Measurements from ENCODE around the gene NOS1AP.
A peak's percentile ranks its signal among the peaks of the same experiment; 100 is the strongest.

NOS1AP gene

GRCh38 chr1:162142968-162143367 lies 73.5 kb downstream of the NOS1AP start:
- Histone ChIP-seq H3K4ac (ENCODE audit: low read depth, low read length) (no peak overlapping the region), H3K18ac (ENCODE audit: low read length) (no peak overlapping the region), H3K79me2 (ENCODE audit: control insufficient read depth, insufficient read depth, low read length) (peaks cover 7% of the 10 kb centered on the region), H3K56ac (ENCODE audit: low read length) (no peak overlapping the region), H3K4me1 (ENCODE audit: control insufficient read depth, low read depth, low read length) (peaks cover 27% of the 10 kb centered on the region), H3K79me1 (ENCODE audit: low read length) (peaks cover 4% of the 10 kb centered on the region), H4K5ac (ENCODE audit: low read length) (no peak overlapping the region), H3K36me3 (ENCODE audit: control insufficient read depth, insufficient read depth, low read length) (no peaks in the 10 kb centered on the region), H4K8ac (ENCODE audit: low read depth, low read length) (no peak overlapping the region), H3K27ac (ENCODE audit: low read depth, low read length) (no peak overlapping the region), H3K4me2 (ENCODE audit: low read length) (no peak overlapping the region), H2BK5ac (ENCODE audit: low read length) (no peak overlapping the region), H2AK5ac (ENCODE audit: low read length) (no peak overlapping the region), H3K9ac (ENCODE audit: low read length) (no peak overlapping the region), H2BK15ac (replicated peaks; ENCODE audit: low read depth) (no peak overlapping the region), H3K4me3 (ENCODE audit: low read length) (no peak overlapping the region), H2BK120ac (ENCODE audit: low read depth, low read length) (no peak overlapping the region), H3K27me3 (ENCODE audit: insufficient read depth, low read length, poor library complexity) (no peaks in the 10 kb centered on the region), H3K23ac (ENCODE audit: low read length) (no peak overlapping the region)
- DNase-seq: no peak
- WGBS (ENCODE audit: extremely low coverage, insufficient coverage, low lambda C conversion rate): no CpG with 5 or more reads among the region's 3 CpGs

GRCh38 chr1:162144268-162144667 lies 74.8 kb downstream of the NOS1AP start:
- Histone ChIP-seq H3K9ac (ENCODE audit: low read length) (no peak overlapping the region), H3K56ac (ENCODE audit: low read length) (no peak overlapping the region), H3K4me1 (ENCODE audit: control insufficient read depth, low read depth, low read length) (peaks cover 38% of the 10 kb centered on the region), H3K27ac (ENCODE audit: low read depth, low read length) (peak overlapping the region; percentile 60), H3K18ac (ENCODE audit: low read length) (peak overlapping the region; percentile 45), H3K4me2 (ENCODE audit: low read length) (no peak overlapping the region), H4K5ac (ENCODE audit: low read length) (no peak overlapping the region), H3K27me3 (ENCODE audit: insufficient read depth, low read length, poor library complexity) (no peaks in the 10 kb centered on the region), H3K4ac (ENCODE audit: low read depth, low read length) (no peak overlapping the region), H3K79me1 (ENCODE audit: low read length) (peaks cover 8% of the 10 kb centered on the region), H3K36me3 (ENCODE audit: control insufficient read depth, insufficient read depth, low read length) (no peaks in the 10 kb centered on the region), H2AK5ac (ENCODE audit: low read length) (peak overlapping the region; percentile 93), H3K23ac (ENCODE audit: low read length) (no peak overlapping the region), H3K79me2 (ENCODE audit: control insufficient read depth, insufficient read depth, low read length) (peaks cover 9% of the 10 kb centered on the region), H2BK15ac (replicated peaks; ENCODE audit: low read depth) (no peak overlapping the region), H2BK5ac (ENCODE audit: low read length) (peak overlapping the region; percentile 6), H2BK120ac (ENCODE audit: low read depth, low read length) (no peak overlapping the region), H3K4me3 (ENCODE audit: low read length) (no peak overlapping the region), H4K8ac (ENCODE audit: low read depth, low read length) (no peak overlapping the region)
- WGBS (ENCODE audit: extremely low coverage, insufficient coverage, low lambda C conversion rate): no CpG with 5 or more reads among the region's 3 CpGs
- DNase-seq: no peak

GRCh38 chr1:162144853-162145252 lies 75.4 kb downstream of the NOS1AP start:
- WGBS (ENCODE audit: extremely low coverage, insufficient coverage, low lambda C conversion rate): no CpG with 5 or more reads among the region's 6 CpGs

GRCh38 chr1:162145280-162145965 lies 75.9 kb downstream of the NOS1AP start:
- peak; percentile 83 for DNase-seq
- peak overlapping the region; percentile 94 for H2BK120ac ChIP-seq (ENCODE audit: low read depth, low read length)
- H3K4me3 ChIP-seq (ENCODE audit: low read length): no peak overlapping the region
- no peaks in the 10 kb centered on the region for H3K27me3 ChIP-seq (ENCODE audit: insufficient read depth, low read length, poor library complexity)
- H3K56ac ChIP-seq (ENCODE audit: low read length): peak overlapping the region; percentile 66
- peaks cover 38% of the 10 kb centered on the region for H3K4me1 ChIP-seq (ENCODE audit: control insufficient read depth, low read depth, low read length)
- peak overlapping the region; percentile 100 for H3K4ac ChIP-seq (ENCODE audit: low read depth, low read length)
- peak overlapping the region; percentile 90 for H4K8ac ChIP-seq (ENCODE audit: low read depth, low read length)
- peak overlapping the region; percentile 94 for H3K18ac ChIP-seq (ENCODE audit: low read length)
- peaks cover 12% of the 10 kb centered on the region for H3K79me1 ChIP-seq (ENCODE audit: low read length)
- peak overlapping the region; percentile 80 for H2BK5ac ChIP-seq (ENCODE audit: low read length)
- H3K23ac ChIP-seq (ENCODE audit: low read length): no peak overlapping the region
- H3K4me2 ChIP-seq (ENCODE audit: low read length): peak overlapping the region; percentile 12
- H4K5ac ChIP-seq (ENCODE audit: low read length): no peak overlapping the region
- peak overlapping the region; percentile 87 for H3K27ac ChIP-seq (ENCODE audit: low read depth, low read length)
- WGBS (ENCODE audit: extremely low coverage, insufficient coverage, low lambda C conversion rate): no CpG with 5 or more reads among the region's 11 CpGs
- H3K79me2 ChIP-seq (ENCODE audit: control insufficient read depth, insufficient read depth, low read length): peaks cover 11% of the 10 kb centered on the region
- H3K36me3 ChIP-seq (ENCODE audit: control insufficient read depth, insufficient read depth, low read length): no peaks in the 10 kb centered on the region
- H3K9ac ChIP-seq (ENCODE audit: low read length): peak overlapping the region; percentile 13
- peak overlapping the region; percentile 4 for H2BK15ac ChIP-seq (replicated peaks; ENCODE audit: low read depth)
- peak overlapping the region; percentile 81 for H2AK5ac ChIP-seq (ENCODE audit: low read length)

More at GRCh38 chr1:162144853-162145252, 75.4 kb downstream of the NOS1AP start:
- H2BK120ac ChIP-seq (ENCODE audit: low read depth, low read length): peak overlapping the region; percentile 94
- peaks cover 38% of the 10 kb centered on the region for H3K4me1 ChIP-seq (ENCODE audit: control insufficient read depth, low read depth, low read length)
- peak; percentile 94 for DNase-seq
- peak overlapping the region; percentile 94 for H3K18ac ChIP-seq (ENCODE audit: low read length)
- no peak overlapping the region for H3K4me2 ChIP-seq (ENCODE audit: low read length)
- H3K23ac ChIP-seq (ENCODE audit: low read length): no peak overlapping the region
- H3K9ac ChIP-seq (ENCODE audit: low read length): no peak overlapping the region
- H3K79me1 ChIP-seq (ENCODE audit: low read length): peaks cover 11% of the 10 kb centered on the region
- no peak overlapping the region for H4K5ac ChIP-seq (ENCODE audit: low read length)
- no peak overlapping the region for H3K4me3 ChIP-seq (ENCODE audit: low read length)
- no peak overlapping the region for H2AK5ac ChIP-seq (ENCODE audit: low read length)
- no peak overlapping the region for H4K8ac ChIP-seq (ENCODE audit: low read depth, low read length)
- H3K27ac ChIP-seq (ENCODE audit: low read depth, low read length): peak overlapping the region; percentile 60
- H2BK5ac ChIP-seq (ENCODE audit: low read length): no peak overlapping the region
- no peaks in the 10 kb centered on the region for H3K36me3 ChIP-seq (ENCODE audit: control insufficient read depth, insufficient read depth, low read length)
- no peak overlapping the region for H3K56ac ChIP-seq (ENCODE audit: low read length)
- no peak overlapping the region for H2BK15ac ChIP-seq (replicated peaks; ENCODE audit: low read depth)
- no peaks in the 10 kb centered on the region for H3K27me3 ChIP-seq (ENCODE audit: insufficient read depth, low read length, poor library complexity)
- peak overlapping the region; percentile 100 for H3K4ac ChIP-seq (ENCODE audit: low read depth, low read length)
- peaks cover 11% of the 10 kb centered on the region for H3K79me2 ChIP-seq (ENCODE audit: control insufficient read depth, insufficient read depth, low read length)

DNA sequence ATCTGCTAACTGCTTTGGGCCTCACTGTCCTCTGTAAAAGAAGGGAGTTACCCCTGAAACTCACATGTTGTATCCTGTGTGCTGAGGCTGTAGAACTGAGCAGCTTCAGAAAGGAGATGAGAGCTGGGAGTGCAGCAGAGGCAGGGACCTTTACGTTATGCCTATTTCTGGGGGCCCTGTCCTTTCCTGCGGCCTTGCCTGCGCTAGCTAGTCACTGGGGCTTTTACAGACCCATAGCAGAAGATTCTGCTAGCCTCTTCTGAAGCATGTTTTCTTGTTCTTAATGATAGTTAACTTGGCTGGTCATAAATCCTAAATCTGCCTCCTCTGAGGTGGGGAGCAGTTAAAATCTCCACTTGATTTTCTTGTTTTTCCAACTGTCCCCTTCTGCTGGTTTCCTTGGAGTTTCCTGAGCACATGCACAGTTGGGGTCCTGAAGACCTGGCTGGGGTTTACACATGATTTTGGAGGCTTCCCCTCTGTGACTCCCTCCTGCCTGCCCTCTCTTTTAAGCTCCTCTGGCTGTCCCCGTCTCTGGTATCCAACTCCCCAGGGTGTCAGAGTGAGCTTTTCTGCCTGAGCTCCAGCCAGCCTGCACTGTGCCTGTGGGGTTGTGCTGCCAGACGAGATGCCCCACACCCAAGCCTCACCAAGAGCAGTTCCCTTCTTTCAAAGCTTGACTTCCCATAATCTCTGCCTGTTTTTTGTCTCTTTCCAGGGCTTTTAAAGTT lies 76.6 kb downstream of the NOS1AP start:
- peak overlapping the region; percentile 66 for H3K56ac ChIP-seq (ENCODE audit: low read length)
- H3K27me3 ChIP-seq (ENCODE audit: insufficient read depth, low read length, poor library complexity): no peaks in the 10 kb centered on the region
- H4K5ac ChIP-seq (ENCODE audit: low read length): peak overlapping the region; percentile 10
- peaks cover 12% of the 10 kb centered on the region for H3K79me1 ChIP-seq (ENCODE audit: low read length)
- H3K4me2 ChIP-seq (ENCODE audit: low read length): no peak overlapping the region
- H2AK5ac ChIP-seq (ENCODE audit: low read length): peak overlapping the region; percentile 81
- peak overlapping the region; percentile 80 for H2BK5ac ChIP-seq (ENCODE audit: low read length)
- peaks cover 38% of the 10 kb centered on the region for H3K4me1 ChIP-seq (ENCODE audit: control insufficient read depth, low read depth, low read length)
- peak overlapping the region; percentile 75 for H2BK120ac ChIP-seq (ENCODE audit: low read depth, low read length)
- H3K9ac ChIP-seq (ENCODE audit: low read length): peak overlapping the region; percentile 13
- peak overlapping the region; percentile 94 for H3K18ac ChIP-seq (ENCODE audit: low read length)
- no peak overlapping the region for H3K4me3 ChIP-seq (ENCODE audit: low read length)
- H3K4ac ChIP-seq (ENCODE audit: low read depth, low read length): peak overlapping the region; percentile 100
- no peak overlapping the region for H3K23ac ChIP-seq (ENCODE audit: low read length)
- H2BK15ac ChIP-seq (replicated peaks; ENCODE audit: low read depth): peak overlapping the region; percentile 4
- peak overlapping the region; percentile 87 for H3K27ac ChIP-seq (ENCODE audit: low read depth, low read length)
- H3K79me2 ChIP-seq (ENCODE audit: control insufficient read depth, insufficient read depth, low read length): peaks cover 11% of the 10 kb centered on the region
- H4K8ac ChIP-seq (ENCODE audit: low read depth, low read length): peak overlapping the region; percentile 90
- peak; percentile 51 for DNase-seq
- WGBS (ENCODE audit: extremely low coverage, insufficient coverage, low lambda C conversion rate): no CpG with 5 or more reads among the region's 5 CpGs
- no peaks in the 10 kb centered on the region for H3K36me3 ChIP-seq (ENCODE audit: control insufficient read depth, insufficient read depth, low read length)
